AG10803 (cell line): ENCODE measurements around the gene ESPN.

Experiments used
- DNase-seq: peaks from one replicate; pipeline ENCODE4 v3.0.0; 2010; ENCODE audit warnings: low read depth
- H3K4me3 ChIP-seq: 2 replicates; pipeline ENCODE4 v1.5.1; 2011; ENCODE audit warnings: mild to moderate bottlenecking, low read length, control low read depth
- TF ChIP-seq, protein P1 (sequence below): conservative IDR thresholded peaks from 2 replicates; pipeline ENCODE4 v1.5.1; 2011; ENCODE audit warnings: mild to moderate bottlenecking, low read length, control low read depth, inconsistent platforms

ESPN gene

DNA sequence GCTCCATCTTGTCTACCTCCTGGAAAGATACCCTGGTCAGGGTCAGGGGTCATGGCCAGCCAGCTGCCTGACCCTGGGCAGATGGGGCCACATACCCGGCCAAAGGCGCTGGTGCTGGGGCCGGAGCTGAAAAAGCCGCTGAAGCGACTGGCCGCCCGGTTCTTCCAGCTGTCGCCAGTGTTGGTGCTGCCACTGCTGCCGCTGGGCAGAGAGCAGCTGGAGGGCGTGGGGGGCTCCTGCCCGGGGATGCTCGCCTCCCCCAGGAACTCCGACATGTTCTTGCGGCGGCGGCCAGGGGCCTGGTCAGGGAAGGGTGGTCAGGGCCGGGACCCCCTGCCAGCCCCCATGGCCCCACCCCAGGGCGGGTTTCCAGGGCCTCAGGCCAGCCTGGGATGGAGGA is 48.6 kb downstream of the ESPN start:
- DNase-seq, result no peak
- H3K4me3 ChIP-seq, result no peak overlapping the region
- TF ChIP-seq, protein P1, sequence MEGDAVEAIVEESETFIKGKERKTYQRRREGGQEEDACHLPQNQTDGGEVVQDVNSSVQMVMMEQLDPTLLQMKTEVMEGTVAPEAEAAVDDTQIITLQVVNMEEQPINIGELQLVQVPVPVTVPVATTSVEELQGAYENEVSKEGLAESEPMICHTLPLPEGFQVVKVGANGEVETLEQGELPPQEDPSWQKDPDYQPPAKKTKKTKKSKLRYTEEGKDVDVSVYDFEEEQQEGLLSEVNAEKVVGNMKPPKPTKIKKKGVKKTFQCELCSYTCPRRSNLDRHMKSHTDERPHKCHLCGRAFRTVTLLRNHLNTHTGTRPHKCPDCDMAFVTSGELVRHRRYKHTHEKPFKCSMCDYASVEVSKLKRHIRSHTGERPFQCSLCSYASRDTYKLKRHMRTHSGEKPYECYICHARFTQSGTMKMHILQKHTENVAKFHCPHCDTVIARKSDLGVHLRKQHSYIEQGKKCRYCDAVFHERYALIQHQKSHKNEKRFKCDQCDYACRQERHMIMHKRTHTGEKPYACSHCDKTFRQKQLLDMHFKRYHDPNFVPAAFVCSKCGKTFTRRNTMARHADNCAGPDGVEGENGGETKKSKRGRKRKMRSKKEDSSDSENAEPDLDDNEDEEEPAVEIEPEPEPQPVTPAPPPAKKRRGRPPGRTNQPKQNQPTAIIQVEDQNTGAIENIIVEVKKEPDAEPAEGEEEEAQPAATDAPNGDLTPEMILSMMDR, result no peak

DNA sequence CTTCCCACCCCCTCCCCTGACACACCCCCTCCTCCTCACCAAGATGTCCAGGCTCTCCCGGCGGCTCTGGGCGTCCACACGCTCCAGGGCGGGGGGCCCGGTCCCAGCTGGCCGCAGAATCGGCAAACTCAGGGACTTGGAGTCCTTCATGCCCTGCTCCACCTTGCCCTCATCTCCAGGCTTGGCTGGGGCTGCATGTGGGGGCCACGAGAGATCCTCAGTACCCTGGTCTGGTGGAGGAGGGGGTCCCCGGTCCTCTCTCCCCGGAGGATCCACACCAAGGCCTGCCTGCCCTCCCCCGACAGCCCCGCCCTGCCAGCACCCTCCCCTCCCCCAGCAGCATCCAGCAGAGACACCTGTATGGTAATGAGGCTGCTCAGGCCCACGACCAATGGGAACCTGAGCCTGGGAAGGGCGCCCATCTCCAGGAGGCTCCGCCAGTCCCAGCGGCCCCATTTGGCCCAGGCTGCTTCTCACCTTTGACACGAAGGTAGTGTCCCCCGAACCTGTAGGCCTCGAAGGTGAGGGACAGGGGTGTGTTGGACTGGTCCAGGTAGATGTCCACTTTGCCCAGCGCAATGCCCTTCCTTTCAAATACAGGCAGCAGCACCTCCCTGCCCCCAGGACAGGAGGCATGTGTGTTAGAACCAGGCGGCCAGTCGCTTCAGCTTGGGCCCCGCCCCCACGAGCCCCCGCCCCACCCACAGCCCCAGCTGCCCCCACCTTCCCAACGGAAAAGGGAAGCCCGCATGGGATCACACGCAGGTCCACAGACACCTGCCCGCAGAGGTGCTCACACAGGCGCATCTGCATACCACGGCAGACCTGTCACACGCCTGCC is 49.6 kb downstream of the ESPN start:
- TF ChIP-seq, protein P1, result no peak
- DNase-seq, result no peak

DNA sequence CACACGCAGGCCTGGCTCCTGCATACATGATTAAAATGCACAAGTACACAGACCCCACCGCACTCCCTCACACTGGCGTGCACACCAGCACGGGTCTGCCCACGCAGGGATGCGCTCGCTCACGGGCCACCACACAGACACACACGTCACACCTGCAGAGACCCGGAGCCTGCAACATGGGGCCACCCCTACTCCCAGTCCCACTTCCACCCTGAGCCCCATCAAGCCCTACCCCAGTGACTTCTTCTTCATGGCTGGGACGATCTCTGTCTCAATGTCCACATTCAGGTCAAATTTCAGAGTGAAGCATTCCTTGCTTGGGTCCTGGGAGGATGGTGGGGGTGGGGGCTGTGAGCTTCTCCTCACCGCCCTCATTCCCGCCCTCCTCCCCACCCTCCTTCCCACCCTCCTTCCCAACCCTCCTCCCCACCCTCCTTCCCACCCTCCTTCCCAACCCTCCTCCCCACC is 50.3 kb downstream of the ESPN start:
- DNase-seq, result no peak
- H3K4me3 ChIP-seq, result no peak overlapping the region
- TF ChIP-seq, protein P1, result no peak

More for the DNA sequence above, 49.6 kb downstream of the ESPN start:
- H3K4me3 ChIP-seq, result no peak overlapping the region

DNA sequence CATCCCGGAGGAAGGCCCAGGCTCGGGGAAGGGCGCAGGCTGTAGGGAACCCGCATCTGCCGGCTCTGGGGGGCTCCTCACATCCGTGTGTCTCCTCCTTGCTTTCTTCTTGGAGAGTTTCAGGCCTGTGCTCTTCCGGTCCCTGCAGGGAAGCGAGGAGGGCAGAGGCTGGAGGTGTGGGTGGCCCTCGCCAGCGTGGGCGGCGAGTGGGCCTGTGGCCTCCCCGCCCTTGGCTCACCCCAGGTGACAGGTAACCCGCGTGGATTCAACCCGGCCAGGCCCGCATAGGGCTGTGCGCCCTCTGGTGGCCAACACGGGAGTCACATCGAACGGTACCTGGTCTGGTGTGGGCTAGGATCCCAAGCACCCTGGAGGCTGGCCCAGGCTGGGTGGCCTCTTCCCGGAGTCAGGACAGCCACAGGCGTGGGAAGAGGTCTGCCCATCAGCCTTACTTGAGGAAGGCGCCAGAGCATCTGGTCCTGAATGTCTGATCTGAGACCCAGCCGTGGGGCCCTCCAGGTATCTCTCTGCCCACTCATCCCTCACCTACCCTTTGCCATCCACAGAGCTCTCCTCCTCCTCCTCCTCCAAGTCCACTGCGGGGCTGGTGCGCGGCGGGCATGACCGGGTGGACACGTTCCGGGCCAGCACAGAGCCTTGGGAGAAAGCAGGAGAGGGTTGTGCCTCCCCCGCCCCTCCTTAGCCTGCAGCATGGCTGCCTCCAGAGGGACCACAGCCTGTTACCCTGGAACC is 51.0 kb downstream of the ESPN start:
- no peak for DNase-seq
- H3K4me3 ChIP-seq, result no peak overlapping the region
- TF ChIP-seq, protein P1, result peak; percentile 79

DNA sequence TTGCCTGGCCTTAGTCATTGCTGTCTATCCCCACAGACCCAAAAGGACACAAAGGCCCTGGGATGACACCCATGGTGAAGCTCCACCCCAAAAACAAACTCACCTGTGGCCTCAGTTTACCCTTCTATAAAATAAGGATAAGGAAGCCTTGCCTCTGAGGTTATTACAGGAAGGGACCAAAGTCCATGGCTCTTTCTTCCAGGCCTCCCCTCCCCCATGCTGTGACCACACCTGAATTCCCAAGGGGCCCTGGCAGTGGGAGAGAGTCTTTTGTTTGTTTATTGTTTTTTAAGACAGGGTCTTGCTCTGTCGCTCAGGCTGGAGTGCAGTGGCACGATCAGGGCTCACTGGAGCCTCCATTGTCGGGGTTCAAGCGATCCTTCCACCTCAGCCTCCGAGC is 51.9 kb downstream of the ESPN start:
- no peak overlapping the region for H3K4me3 ChIP-seq
- TF ChIP-seq, protein P1, result no peak
- no peak for DNase-seq

DNA sequence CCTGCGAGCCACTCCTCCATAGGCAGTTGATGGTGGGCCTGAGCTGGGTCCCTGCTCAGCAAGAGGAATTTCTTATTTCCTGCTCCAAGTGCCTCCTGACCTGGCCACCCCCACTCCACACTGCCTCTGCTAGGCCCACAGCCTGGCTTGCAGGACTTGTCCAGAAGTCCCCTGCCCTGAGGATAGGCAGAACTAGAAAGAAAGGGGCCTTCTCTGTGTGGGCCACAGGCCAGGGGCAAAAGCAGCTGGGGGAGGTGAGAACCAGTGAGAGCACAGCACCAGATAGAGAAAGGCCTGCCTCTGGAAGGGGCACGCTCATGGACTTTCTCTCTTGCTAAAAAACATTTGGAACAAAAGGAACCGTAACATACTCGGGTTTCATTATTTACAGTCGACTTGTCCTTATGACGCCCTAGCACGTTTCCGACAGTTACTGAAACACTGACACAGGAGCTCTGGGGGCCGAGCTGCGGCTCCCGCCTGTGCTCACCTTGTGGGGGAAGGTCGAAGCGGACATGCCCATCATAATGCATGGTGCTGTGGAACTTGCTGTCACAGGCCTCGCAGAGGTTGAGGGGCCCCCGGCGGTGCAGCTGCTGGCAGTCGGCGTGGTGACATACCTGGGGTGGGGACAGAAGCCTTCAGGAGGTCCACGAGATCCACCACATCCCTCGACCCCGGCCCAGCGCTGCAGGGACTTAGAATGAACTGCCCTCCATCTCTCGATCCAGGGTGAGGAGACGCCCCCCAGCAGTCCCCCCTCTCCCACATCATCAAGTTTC is 52.7 kb downstream of the ESPN start:
- TF ChIP-seq, protein P1, result no peak
- no peak for DNase-seq
- no peak overlapping the region for H3K4me3 ChIP-seq
